CD14-positive monocyte (primary cell): ENCODE results near the gene PLEKHA7. TPM values are rescaled to one million over a fixed set of nuclear protein-coding genes. Genes with fewer than 3 reads are reported as not detected.

Experiments used
- DNase-seq, 3 donors: peaks; one replicate each; pipeline ENCODE4 v3.0.0-alpha.2; 2011 to 2022
- H2AFZ ChIP-seq: 2 replicates; pipeline ENCODE4 v1.6.0; 2012; ENCODE audit warnings: mild to moderate bottlenecking, low read depth, low read length, inconsistent platforms; ENCODE audit not compliant: insufficient read depth, poor library complexity, severe bottlenecking
- H3K27ac ChIP-seq, 2 donors: 1 replicate in 1 of 2; 2 replicates in 1 of 2; pipeline ENCODE4 v1.5.1; 2012 to 2013; ENCODE audit warnings: low read length in 2 of 2, control low read depth in 1 of 2, inconsistent platforms in 1 of 2, low read depth in 1 of 2, mild to moderate bottlenecking in 1 of 2
- H3K27me3 ChIP-seq, 2 donors: one replicate each; pipeline versions ENCODE4 v1.6.0 to v1.6.1; 2011 to 2013; ENCODE audit warnings: low read length in 2 of 2; ENCODE audit not compliant: control insufficient read depth in 2 of 2, insufficient read depth in 2 of 2
- H3K36me3 ChIP-seq, 2 donors: replicated peaks in 1 of 2; 1 replicate in 1 of 2; 2 replicates in 1 of 2; pipeline versions ENCODE4 v1.5.1 to v1.6.1; 2012 to 2013; ENCODE audit warnings: low read length in 2 of 2, control low read depth in 1 of 2, inconsistent platforms in 1 of 2, mild to moderate bottlenecking in 1 of 2; ENCODE audit not compliant: insufficient read depth in 2 of 2, control insufficient read depth in 1 of 2
- H3K4me1 ChIP-seq, 2 donors: 1 replicate in 1 of 2; 2 replicates in 1 of 2; pipeline versions ENCODE4 v1.5.1 to v1.6.1; 2012 to 2013; ENCODE audit warnings: low read length in 2 of 2, control low read depth in 1 of 2, inconsistent platforms in 1 of 2, mild to moderate bottlenecking in 1 of 2, moderate library complexity in 1 of 2; ENCODE audit not compliant: insufficient read depth in 2 of 2, control insufficient read depth in 1 of 2
- H3K4me2 ChIP-seq: replicated peaks from 2 replicates; pipeline ENCODE3; 2012; ENCODE audit warnings: low read length, moderate library complexity, mild to moderate bottlenecking; ENCODE audit not compliant: poor library complexity, severe bottlenecking; ENCODE audit errors: extremely low read depth
- H3K4me3 ChIP-seq, 3 experiments: fragments of 200-600 bp in 1 of 3; sonication (generic) in 1 of 3; replicated peaks in 1 of 3; 1 replicate in 2 of 3; 2 replicates in 1 of 3; pipeline ENCODE4 v1.5.1; 2011 to 2013; ENCODE audit warnings: low read length in 3 of 3, mild to moderate bottlenecking in 3 of 3, control low read depth in 2 of 3, low read depth in 2 of 3, inconsistent platforms in 1 of 3, moderate library complexity in 1 of 3
- H3K79me2 ChIP-seq: 2 replicates; pipeline ENCODE4 v1.6.0; 2012; ENCODE audit warnings: mild to moderate bottlenecking, control low read depth, inconsistent platforms, low read length, moderate library complexity; ENCODE audit not compliant: insufficient read depth
- H3K9ac ChIP-seq: 2 replicates; pipeline ENCODE4 v1.6.0; 2017; ENCODE audit warnings: low read length, mild to moderate bottlenecking; ENCODE audit not compliant: insufficient read depth, poor library complexity, severe bottlenecking
- H3K9me3 ChIP-seq, 2 donors: replicated peaks in 1 of 2; 1 replicate in 1 of 2; 2 replicates in 1 of 2; pipeline versions ENCODE4 v1.5.1 to v1.6.1; 2012 to 2013; ENCODE audit warnings: low read length in 2 of 2, control low read depth in 1 of 2; ENCODE audit not compliant: control insufficient read depth in 1 of 2, insufficient read depth in 1 of 2
- H4K20me1 ChIP-seq: 2 replicates; pipeline ENCODE4 v1.6.0; 2012; ENCODE audit warnings: mild to moderate bottlenecking, low read length, control low read depth, moderate library complexity; ENCODE audit not compliant: insufficient read depth
- H3K27ac Mint-ChIP-seq, 7 donors: one replicate each; pipeline ENCODE4 v1.8.0; 2020; ENCODE audit warnings: mild to moderate bottlenecking in 7 of 7, mixed read lengths in 7 of 7, moderate library complexity in 6 of 7, inconsistent platforms in 2 of 7
- H3K27me3 Mint-ChIP-seq, 3 donors: one replicate each; pipeline ENCODE4 v1.8.0; 2021 to 2022; ENCODE audit warnings: low read depth in 3 of 3, mild to moderate bottlenecking in 3 of 3, mixed read lengths in 3 of 3, moderate library complexity in 3 of 3, inconsistent platforms in 1 of 3
- H3K36me3 Mint-ChIP-seq, 2 donors: one replicate each; pipeline ENCODE4 v1.8.0; 2020; ENCODE audit warnings: mixed read lengths in 2 of 2, inconsistent platforms in 1 of 2, mild to moderate bottlenecking in 1 of 2
- H3K4me1 Mint-ChIP-seq: one replicate; pipeline ENCODE4 v1.8.0; 2020; ENCODE audit warnings: mild to moderate bottlenecking, mixed read lengths
- H3K4me3 Mint-ChIP-seq, 2 donors: one replicate each; pipeline ENCODE4 v1.8.0; 2020; ENCODE audit warnings: mild to moderate bottlenecking in 2 of 2, mixed read lengths in 2 of 2, moderate library complexity in 1 of 2
- H3K9me3 Mint-ChIP-seq, 7 donors: one replicate each; pipeline ENCODE4 v1.8.0; 2020 to 2022; ENCODE audit warnings: mixed read lengths in 7 of 7, mild to moderate bottlenecking in 6 of 7, moderate library complexity in 6 of 7, inconsistent platforms in 2 of 7
- CTCF ChIP-seq: fragments of 200-600 bp; IDR thresholded peaks from one replicate; pipeline ENCODE4 v1.8.0; 2022; ENCODE audit warnings: antibody characterized with exemption, mild to moderate bottlenecking
- WGBS: methylation state at CpG from one replicate; pipeline ENCODE4 v1.1.5; 2013; ENCODE audit warnings: missing lambda C conversion rate; ENCODE audit not compliant: insufficient coverage; 5-methylcytosine and 5-hydroxymethylcytosine counted together
- intact Hi-C, 2 donors: fragments of 100-400 bp; cut with micrococcal nuclease; formaldehyde crosslinking; loops; one replicate each; pipeline versions ENCODE4 v1.15.0 to v1.15.1; 2023
- polyA plus RNA-seq, 3 donors: library from polyadenylated mRNA; depleted of rRNA in 1 of 3; unstranded in 2 of 3; stranded (reverse) in 1 of 3; fragments of 300-500 nt in 2 of 3; fragments of >200 nt in 1 of 3; fragmentation: Illumina TruSeq in 2 of 3; gene quantifications; 1 replicate in 2 of 3; 2 replicates in 1 of 3; pipeline ENCODE4 v1.2.3, GENCODE V29; 2012 to 2021

The PLEKHA7 gene
- polyA plus RNA-seq, 3 donors: 0.05 to 0.92 (median 0.22) TPM

- no peak overlapping the region for H3K4me2 ChIP-seq
- Mint-ChIP-seq H3K4me1 (no peaks in the 10 kb centered on the region), H3K4me3 (no peak overlapping the region), H3K36me3 (peaks cover 80 to 91% of the 10 kb centered on the region in 2 donors), H3K27ac (peak overlapping the region in 1 of 7 donors; percentile 35), H3K9me3 (no peaks in the 10 kb centered on the region), H3K27me3 (peaks cover 0 to 1% (median 0%) of the 10 kb centered on the region in 3 donors)
- intact Hi-C loops: no loop called here
- H3K9me3 ChIP-seq: no peaks in the 10 kb centered on the region
- WGBS: no CpG with 5 or more reads among the region's 2 CpGs
- peaks cover 94 to 100% of the 10 kb centered on the region in 2 donors for H3K36me3 ChIP-seq
- no peak overlapping the region for H3K4me3 ChIP-seq
- no peaks in the 10 kb centered on the region for H3K27me3 ChIP-seq
- no peaks in the 10 kb centered on the region for H3K4me1 ChIP-seq
- no peak overlapping the region for H2AFZ ChIP-seq
- H3K27ac ChIP-seq: no peak overlapping the region
- no peak for TF ChIP-seq CTCF
- peaks cover 70% of the 10 kb centered on the region for H4K20me1 ChIP-seq
- no peak overlapping the region for H3K9ac ChIP-seq
- no peak for DNase-seq
- peaks cover 41% of the 10 kb centered on the region for H3K79me2 ChIP-seq
Observed at GRCh38 chr11:16749666-16750065, 264.5 kb downstream of the PLEKHA7 start.

GRCh38 chr11:16749092-16749491 lies 265.1 kb downstream of the PLEKHA7 start:
- no peaks in the 10 kb centered on the region for H3K9me3 Mint-ChIP-seq
- Histone ChIP-seq H3K79me2 (peaks cover 47% of the 10 kb centered on the region), H3K36me3 (peaks cover 97 to 100% of the 10 kb centered on the region in 2 donors), H3K27me3 (no peaks in the 10 kb centered on the region), H3K4me1 (no peaks in the 10 kb centered on the region), H3K4me2 (no peak overlapping the region), H3K27ac (no peak overlapping the region), H3K4me3 (no peak overlapping the region), H4K20me1 (peaks cover 76% of the 10 kb centered on the region), H2AFZ (no peak overlapping the region), H3K9ac (no peak overlapping the region), H3K9me3 (no peaks in the 10 kb centered on the region)
- no peak for TF ChIP-seq CTCF
- H3K36me3 Mint-ChIP-seq: peaks cover 81 to 91% of the 10 kb centered on the region in 2 donors
- no peak for DNase-seq
- no peak overlapping the region for H3K4me3 Mint-ChIP-seq
- intact Hi-C loops: no loop called here
- 88% methylated on average over 1 of the region's 1 CpG for WGBS
- no peak overlapping the region for H3K27ac Mint-ChIP-seq
- peaks cover 0 to 1% (median 0%) of the 10 kb centered on the region in 3 donors for H3K27me3 Mint-ChIP-seq
- H3K4me1 Mint-ChIP-seq: peaks cover 3% of the 10 kb centered on the region
